Testis (tissue), 2 donors: ENCODE measurements around the gene STEAP2.

Experiments used
- POLR2A ChIP-seq: fragments of 450-650 bp; IDR thresholded peaks from one replicate; pipeline ENCODE4 v1.6.1; 2017; ENCODE audit warnings: antibody characterized with exemption, mild to moderate bottlenecking, moderate library complexity
- TF ChIP-seq, protein P1 (sequence below), 3 experiments: fragments of 450-650 bp in 2 of 3; fragments of 200-600 bp in 1 of 3; sonication (generic) in 1 of 3; IDR thresholded peaks; one replicate each; pipeline ENCODE4 v1.5.1; 2016 to 2019; ENCODE audit warnings: antibody characterized with exemption in 3 of 3, mild to moderate bottlenecking in 2 of 3, moderate library complexity in 1 of 3

DNA sequence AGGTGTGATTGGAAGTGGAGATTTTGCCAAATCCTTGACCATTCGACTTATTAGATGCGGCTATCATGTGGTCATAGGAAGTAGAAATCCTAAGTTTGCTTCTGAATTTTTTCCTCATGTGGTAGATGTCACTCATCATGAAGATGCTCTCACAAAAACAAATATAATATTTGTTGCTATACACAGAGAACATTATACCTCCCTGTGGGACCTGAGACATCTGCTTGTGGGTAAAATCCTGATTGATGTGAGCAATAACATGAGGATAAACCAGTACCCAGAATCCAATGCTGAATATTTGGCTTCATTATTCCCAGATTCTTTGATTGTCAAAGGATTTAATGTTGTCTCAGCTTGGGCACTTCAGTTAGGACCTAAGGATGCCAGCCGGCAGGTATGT, 13.6 kb downstream of the STEAP2 start:
- TF ChIP-seq POLR2A, result no peak
- TF ChIP-seq, protein P1, sequence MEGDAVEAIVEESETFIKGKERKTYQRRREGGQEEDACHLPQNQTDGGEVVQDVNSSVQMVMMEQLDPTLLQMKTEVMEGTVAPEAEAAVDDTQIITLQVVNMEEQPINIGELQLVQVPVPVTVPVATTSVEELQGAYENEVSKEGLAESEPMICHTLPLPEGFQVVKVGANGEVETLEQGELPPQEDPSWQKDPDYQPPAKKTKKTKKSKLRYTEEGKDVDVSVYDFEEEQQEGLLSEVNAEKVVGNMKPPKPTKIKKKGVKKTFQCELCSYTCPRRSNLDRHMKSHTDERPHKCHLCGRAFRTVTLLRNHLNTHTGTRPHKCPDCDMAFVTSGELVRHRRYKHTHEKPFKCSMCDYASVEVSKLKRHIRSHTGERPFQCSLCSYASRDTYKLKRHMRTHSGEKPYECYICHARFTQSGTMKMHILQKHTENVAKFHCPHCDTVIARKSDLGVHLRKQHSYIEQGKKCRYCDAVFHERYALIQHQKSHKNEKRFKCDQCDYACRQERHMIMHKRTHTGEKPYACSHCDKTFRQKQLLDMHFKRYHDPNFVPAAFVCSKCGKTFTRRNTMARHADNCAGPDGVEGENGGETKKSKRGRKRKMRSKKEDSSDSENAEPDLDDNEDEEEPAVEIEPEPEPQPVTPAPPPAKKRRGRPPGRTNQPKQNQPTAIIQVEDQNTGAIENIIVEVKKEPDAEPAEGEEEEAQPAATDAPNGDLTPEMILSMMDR (IDR thresholded peaks at IDR 0.05), result no peak
